Subcutaneous abdominal adipose tissue (tissue), 5 donors: ENCODE measurements around the gene BDP1.
"Not testable (repeated sequence)": the region's sequence is repeated elsewhere in the genome, so short reads cannot be mapped to it uniquely, and the experiment has no call there.

Experiments
- H3K27ac ChIP-seq: one replicate; pipeline ENCODE4 v1.7.0; 2013; ENCODE audit warnings: low read depth, mild to moderate bottlenecking, inconsistent platforms, low read length, moderate library complexity
- H3K27me3 ChIP-seq, 5 donors: one replicate each; pipeline ENCODE4 v1.7.0; 2013; ENCODE audit warnings: low read length in 5 of 5, inconsistent platforms in 1 of 5; ENCODE audit not compliant: control insufficient read depth in 5 of 5, insufficient read depth in 4 of 5
- H3K36me3 ChIP-seq, 5 donors: one replicate each; pipeline ENCODE4 v1.7.0; 2013; ENCODE audit warnings: low read length in 5 of 5; ENCODE audit not compliant: control insufficient read depth in 5 of 5, insufficient read depth in 5 of 5
- H3K4me1 ChIP-seq, 5 donors: one replicate each; pipeline ENCODE4 v1.7.0; 2013; ENCODE audit warnings: low read length in 5 of 5, mild to moderate bottlenecking in 3 of 5, moderate library complexity in 1 of 5; ENCODE audit not compliant: control insufficient read depth in 5 of 5, insufficient read depth in 5 of 5
- H3K4me3 ChIP-seq, 5 donors: one replicate each; pipeline ENCODE4 v1.7.0; 2013; ENCODE audit warnings: low read length in 5 of 5, low read depth in 1 of 5
- H3K9ac ChIP-seq, 5 donors: one replicate each; pipeline ENCODE4 v1.7.0; 2013; ENCODE audit warnings: low read length in 5 of 5, mild to moderate bottlenecking in 4 of 5, moderate library complexity in 3 of 5
- H3K9me3 ChIP-seq, 5 donors: one replicate each; pipeline ENCODE4 v1.7.0; 2013; ENCODE audit warnings: low read length in 5 of 5; ENCODE audit not compliant: control insufficient read depth in 5 of 5
- donor health status: healthy.
- donor health status: healthy.
- donor health status: healthy.
- donor health status: healthy.
- donor health status: healthy.

BDP1 gene

GRCh38 chr5:71601222-71602026, 146.0 kb downstream of the BDP1 start:
- Histone ChIP-seq H3K4me3 (no peak overlapping the region), H3K9ac (no peak overlapping the region), H3K9me3 (no peaks in the 10 kb centered on the region), H3K4me1 (peaks cover 0 to 10% (median 4%) of the 10 kb centered on the region in 5 donors), H3K36me3 (peaks cover 14 to 54% (median 44%) of the 10 kb centered on the region in 5 donors), H3K27me3 (no peaks in the 10 kb centered on the region), H3K27ac (peak overlapping the region; percentile 67)

- H3K36me3 ChIP-seq = peaks cover 0 to 23% (median 11%) of the 10 kb centered on the region in 5 donors
- not testable (repeated sequence) for H3K9me3 ChIP-seq, H3K4me1 ChIP-seq, H3K27me3 ChIP-seq, H3K27ac ChIP-seq, H3K9ac ChIP-seq, H3K4me3 ChIP-seq
These were observed 154.5 kb downstream of the BDP1 start for GRCh38 chr5:71609916-71610315.

GRCh38 chr5:71615809-71616208, 160.4 kb downstream of the BDP1 start:
- peaks cover 10 to 48% (median 29%) of the 10 kb centered on the region in 5 donors for H3K36me3 ChIP-seq
- H3K9me3 ChIP-seq = no peaks in the 10 kb centered on the region
- no peak overlapping the region for H3K27ac ChIP-seq
- H3K4me3 ChIP-seq = no peak overlapping the region
- no peaks in the 10 kb centered on the region for H3K4me1 ChIP-seq
- no peaks in the 10 kb centered on the region for H3K27me3 ChIP-seq
- no peak overlapping the region for H3K9ac ChIP-seq
